ENCODE data around the gene FASTK.

- TF ChIP-seq, protein P1, sequence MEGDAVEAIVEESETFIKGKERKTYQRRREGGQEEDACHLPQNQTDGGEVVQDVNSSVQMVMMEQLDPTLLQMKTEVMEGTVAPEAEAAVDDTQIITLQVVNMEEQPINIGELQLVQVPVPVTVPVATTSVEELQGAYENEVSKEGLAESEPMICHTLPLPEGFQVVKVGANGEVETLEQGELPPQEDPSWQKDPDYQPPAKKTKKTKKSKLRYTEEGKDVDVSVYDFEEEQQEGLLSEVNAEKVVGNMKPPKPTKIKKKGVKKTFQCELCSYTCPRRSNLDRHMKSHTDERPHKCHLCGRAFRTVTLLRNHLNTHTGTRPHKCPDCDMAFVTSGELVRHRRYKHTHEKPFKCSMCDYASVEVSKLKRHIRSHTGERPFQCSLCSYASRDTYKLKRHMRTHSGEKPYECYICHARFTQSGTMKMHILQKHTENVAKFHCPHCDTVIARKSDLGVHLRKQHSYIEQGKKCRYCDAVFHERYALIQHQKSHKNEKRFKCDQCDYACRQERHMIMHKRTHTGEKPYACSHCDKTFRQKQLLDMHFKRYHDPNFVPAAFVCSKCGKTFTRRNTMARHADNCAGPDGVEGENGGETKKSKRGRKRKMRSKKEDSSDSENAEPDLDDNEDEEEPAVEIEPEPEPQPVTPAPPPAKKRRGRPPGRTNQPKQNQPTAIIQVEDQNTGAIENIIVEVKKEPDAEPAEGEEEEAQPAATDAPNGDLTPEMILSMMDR (IDR thresholded peaks at IDR 0.05), result no peak; the same call in 1 of the 2 replicates
- TF ChIP-seq, protein P2, sequence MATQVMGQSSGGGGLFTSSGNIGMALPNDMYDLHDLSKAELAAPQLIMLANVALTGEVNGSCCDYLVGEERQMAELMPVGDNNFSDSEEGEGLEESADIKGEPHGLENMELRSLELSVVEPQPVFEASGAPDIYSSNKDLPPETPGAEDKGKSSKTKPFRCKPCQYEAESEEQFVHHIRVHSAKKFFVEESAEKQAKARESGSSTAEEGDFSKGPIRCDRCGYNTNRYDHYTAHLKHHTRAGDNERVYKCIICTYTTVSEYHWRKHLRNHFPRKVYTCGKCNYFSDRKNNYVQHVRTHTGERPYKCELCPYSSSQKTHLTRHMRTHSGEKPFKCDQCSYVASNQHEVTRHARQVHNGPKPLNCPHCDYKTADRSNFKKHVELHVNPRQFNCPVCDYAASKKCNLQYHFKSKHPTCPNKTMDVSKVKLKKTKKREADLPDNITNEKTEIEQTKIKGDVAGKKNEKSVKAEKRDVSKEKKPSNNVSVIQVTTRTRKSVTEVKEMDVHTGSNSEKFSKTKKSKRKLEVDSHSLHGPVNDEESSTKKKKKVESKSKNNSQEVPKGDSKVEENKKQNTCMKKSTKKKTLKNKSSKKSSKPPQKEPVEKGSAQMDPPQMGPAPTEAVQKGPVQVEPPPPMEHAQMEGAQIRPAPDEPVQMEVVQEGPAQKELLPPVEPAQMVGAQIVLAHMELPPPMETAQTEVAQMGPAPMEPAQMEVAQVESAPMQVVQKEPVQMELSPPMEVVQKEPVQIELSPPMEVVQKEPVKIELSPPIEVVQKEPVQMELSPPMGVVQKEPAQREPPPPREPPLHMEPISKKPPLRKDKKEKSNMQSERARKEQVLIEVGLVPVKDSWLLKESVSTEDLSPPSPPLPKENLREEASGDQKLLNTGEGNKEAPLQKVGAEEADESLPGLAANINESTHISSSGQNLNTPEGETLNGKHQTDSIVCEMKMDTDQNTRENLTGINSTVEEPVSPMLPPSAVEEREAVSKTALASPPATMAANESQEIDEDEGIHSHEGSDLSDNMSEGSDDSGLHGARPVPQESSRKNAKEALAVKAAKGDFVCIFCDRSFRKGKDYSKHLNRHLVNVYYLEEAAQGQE (IDR thresholded peaks at IDR 0.05; ENCODE audit: insufficient read depth in 1 of 2, low read depth in 2 of 2, low read length in 1 of 2), result no peak
- 0 out of 2 replicates have a peak, but pooled peaks have one; percentile 49 for TF ChIP-seq SIN3A (IDR thresholded peaks at IDR 0.05; ENCODE audit: borderline replicate concordance, insufficient read depth, low read depth, low read length)
These were observed 3.5 kb downstream of the FASTK start for GRCh38 chr7:151076863-151077704.
